K562 (cell line): ENCODE data around the gene TRAF3. TPM values are rescaled to one million over a fixed set of nuclear protein-coding genes. Genes with fewer than 3 reads are reported as not detected.
A peak's percentile ranks its signal among the peaks of the same experiment; 100 is the strongest.

Source experiments
- BHLHE40 ChIP-seq: IDR thresholded peaks from 2 replicates; pipeline ENCODE4 v1.6.1; 2011; ENCODE audit warnings: low read length, improper control_type of control experiment
- CXXC5 ChIP-seq: fragments of 250-450 bp; sonication (Bioruptor Pico); IDR thresholded peaks from 2 replicates; pipeline ENCODE4 v1.8.0; 2022; ENCODE audit warnings: inconsistent platforms, mild to moderate bottlenecking, moderate library complexity
- DDX20 ChIP-seq: fragments of 450-650 bp; IDR thresholded peaks from 2 replicates; pipeline ENCODE4 v1.6.1; 2016; ENCODE audit warnings: missing genetic modification characterization, low read depth, mild to moderate bottlenecking, missing compliant biosample characterization, moderate library complexity
- ELF1 ChIP-seq: fragments of 200-800 bp; sonication (Bioruptor generic); IDR thresholded peaks from 2 replicates; pipeline ENCODE4 v1.6.1; 2016; ENCODE audit warnings: missing genetic modification characterization, missing compliant biosample characterization
- IRF1 ChIP-seq: sonication (generic); formaldehyde crosslinking; IDR thresholded peaks from 2 replicates; pipeline ENCODE4 v1.8.0; 2022; ENCODE audit warnings: missing genetic modification reagents, mild to moderate bottlenecking, borderline replicate concordance
- MTF1 ChIP-seq: fragments of 250-450 bp; sonication (Bioruptor Pico); IDR thresholded peaks from 2 replicates; pipeline ENCODE4 v1.9.0; 2021; ENCODE audit warnings: moderate library complexity, mild to moderate bottlenecking, inconsistent platforms, borderline replicate concordance
- MYNN ChIP-seq, 2 experiments: sonication (generic); formaldehyde crosslinking in 1 of 2; IDR thresholded peaks; 2 replicates each; pipeline versions ENCODE4 v1.5.0 to v1.6.1; 2016 to 2020; ENCODE audit warnings: antibody characterized with exemption in 1 of 2, missing genetic modification reagents in 1 of 2
- STAT5A ChIP-seq: IDR thresholded peaks from 2 replicates; pipeline ENCODE4 v1.6.1; 2012; ENCODE audit warnings: low read length, inconsistent platforms, borderline replicate concordance
- ZBTB11 ChIP-seq, 3 experiments: fragments of 200-800 bp in 1 of 3; fragments of 250-450 bp in 1 of 3; fragments of 450-650 bp in 1 of 3; sonication (Bioruptor Pico) in 1 of 3; sonication (Bioruptor generic) in 1 of 3; formaldehyde crosslinking in 1 of 3; IDR thresholded peaks; 2 replicates each; pipeline versions ENCODE4 v1.6.1 to v1.8.0; 2016 to 2022; ENCODE audit warnings: mild to moderate bottlenecking in 2 of 3, missing genetic modification characterization in 2 of 3, missing compliant biosample characterization in 1 of 3, moderate library complexity in 1 of 3
- ZNF551 ChIP-seq: fragments of 250-450 bp; sonication (Bioruptor Pico); IDR thresholded peaks from 2 replicates; pipeline ENCODE4 v1.5.0; 2021; ENCODE audit warnings: mild to moderate bottlenecking, moderate library complexity
- ZNF655 ChIP-seq: fragments of 250-450 bp; sonication (Bioruptor Pico); IDR thresholded peaks from 2 replicates; pipeline ENCODE4 v1.5.0; 2021
- polyA plus RNA-seq, 8 experiments: library from polyadenylated mRNA; depleted of rRNA in 4 of 8; stranded (reverse) in 5 of 8; unstranded in 3 of 8; fragments of >200 nt; fragmentation: Nextera tagmentation in 2 of 8; fragmentation: Illumina TruSeq in 1 of 8; extraction: Ambion mirVana in 2 of 8; extraction: Trizol in 1 of 8; gene quantifications; 2 replicates each; pipeline versions ENCODE4 v1.2.1 to v1.2.3, GENCODE V29; 2011 to 2014; ENCODE audit warnings: inconsistent platforms in 1 of 8, missing spikeins in 1 of 8
- total RNA-seq, 7 experiments: library from RNA; depleted of rRNA in 6 of 7; stranded (reverse); fragments of >200 nt in 6 of 7; fragmentation: Illumina TruSeq in 2 of 7; extraction: Trizol in 2 of 7; gene quantifications; 2 replicates each; pipeline versions ENCODE4 v1.2.1 to v1.2.3, GENCODE V29; 2011 to 2021; ENCODE audit warnings: low replicate concordance in 1 of 7
- TF ChIP-seq, protein P1 (sequence below): fragments of 250-450 bp; sonication (Bioruptor Pico); IDR thresholded peaks from 2 replicates; pipeline ENCODE4 v1.8.0; 2022; ENCODE audit warnings: inconsistent platforms
- TF ChIP-seq, protein P2 (sequence below): IDR thresholded peaks from 2 replicates; pipeline ENCODE4 v1.6.1; 2014; ENCODE audit warnings: antibody characterized with exemption
- TF ChIP-seq, protein P3 (sequence below): fragments of 450-650 bp; IDR thresholded peaks from 2 replicates; pipeline ENCODE4 v1.7.0; 2016; ENCODE audit warnings: borderline replicate concordance

The TRAF3 gene
- total and polyA plus RNA-seq, 9 of the 15 experiments (the other 6 are each of a cell fraction or from before 2014, with no cell fraction given): 0.52 to 21.3 (median 9.9) TPM

DNA sequence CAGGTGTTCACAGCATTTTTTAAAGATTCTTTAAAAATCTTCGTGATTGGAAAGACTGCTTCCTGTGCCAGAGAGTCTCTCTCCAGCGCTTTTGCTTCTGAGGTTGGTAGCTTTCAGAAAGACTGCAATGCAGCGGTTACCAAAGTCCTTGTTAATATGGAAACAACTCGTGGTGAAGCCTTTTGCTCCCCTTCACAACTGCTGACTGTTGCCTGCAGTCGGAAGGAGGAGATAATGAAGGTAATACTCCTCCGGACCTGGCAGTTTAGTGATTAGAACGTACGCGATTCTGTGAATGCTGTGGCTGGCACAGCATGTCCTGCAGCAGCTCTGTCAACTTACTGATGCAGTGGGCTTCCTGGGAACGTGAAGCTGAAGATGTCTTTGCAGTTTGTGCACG lies 50.9 kb downstream of the TRAF3 start (continued):
- TF ChIP-seq, protein P1, sequence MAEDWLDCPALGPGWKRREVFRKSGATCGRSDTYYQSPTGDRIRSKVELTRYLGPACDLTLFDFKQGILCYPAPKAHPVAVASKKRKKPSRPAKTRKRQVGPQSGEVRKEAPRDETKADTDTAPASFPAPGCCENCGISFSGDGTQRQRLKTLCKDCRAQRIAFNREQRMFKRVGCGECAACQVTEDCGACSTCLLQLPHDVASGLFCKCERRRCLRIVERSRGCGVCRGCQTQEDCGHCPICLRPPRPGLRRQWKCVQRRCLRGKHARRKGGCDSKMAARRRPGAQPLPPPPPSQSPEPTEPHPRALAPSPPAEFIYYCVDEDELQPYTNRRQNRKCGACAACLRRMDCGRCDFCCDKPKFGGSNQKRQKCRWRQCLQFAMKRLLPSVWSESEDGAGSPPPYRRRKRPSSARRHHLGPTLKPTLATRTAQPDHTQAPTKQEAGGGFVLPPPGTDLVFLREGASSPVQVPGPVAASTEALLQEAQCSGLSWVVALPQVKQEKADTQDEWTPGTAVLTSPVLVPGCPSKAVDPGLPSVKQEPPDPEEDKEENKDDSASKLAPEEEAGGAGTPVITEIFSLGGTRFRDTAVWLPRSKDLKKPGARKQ: no peak
- TF ChIP-seq BHLHE40 (no peak), ZNF655 (CRISPR knock-in tag) (no peak), MTF1 (CRISPR knock-in tag) (no peak), ELF1 (tag) (no peak), STAT5A (peak; percentile 56; the same call in 1 of the 2 replicates), MYNN (IDR thresholded peaks at IDR 0.05) (0 out of 2 replicates have a peak, but pooled peaks have one; percentile 19), MYNN (CRISPR knock-in tag; IDR thresholded peaks at IDR 0.05) (no peak), ZNF551 (no peak), ZBTB11 (CRISPR knock-in tag; IDR thresholded peaks at IDR 0.05) (no peak), DDX20 (tag) (no peak), CXXC5 (CRISPR knock-in tag) (0 out of 2 replicates have a peak, but pooled peaks have one; percentile 13), IRF1 (CRISPR knock-in tag) (no peak)
- TF ChIP-seq, protein P2, sequence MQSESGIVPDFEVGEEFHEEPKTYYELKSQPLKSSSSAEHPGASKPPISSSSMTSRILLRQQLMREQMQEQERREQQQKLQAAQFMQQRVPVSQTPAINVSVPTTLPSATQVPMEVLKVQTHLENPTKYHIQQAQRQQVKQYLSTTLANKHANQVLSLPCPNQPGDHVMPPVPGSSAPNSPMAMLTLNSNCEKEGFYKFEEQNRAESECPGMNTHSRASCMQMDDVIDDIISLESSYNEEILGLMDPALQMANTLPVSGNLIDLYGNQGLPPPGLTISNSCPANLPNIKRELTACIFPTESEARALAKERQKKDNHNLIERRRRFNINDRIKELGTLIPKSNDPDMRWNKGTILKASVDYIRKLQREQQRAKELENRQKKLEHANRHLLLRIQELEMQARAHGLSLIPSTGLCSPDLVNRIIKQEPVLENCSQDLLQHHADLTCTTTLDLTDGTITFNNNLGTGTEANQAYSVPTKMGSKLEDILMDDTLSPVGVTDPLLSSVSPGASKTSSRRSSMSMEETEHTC: no peak
- TF ChIP-seq, protein P3, sequence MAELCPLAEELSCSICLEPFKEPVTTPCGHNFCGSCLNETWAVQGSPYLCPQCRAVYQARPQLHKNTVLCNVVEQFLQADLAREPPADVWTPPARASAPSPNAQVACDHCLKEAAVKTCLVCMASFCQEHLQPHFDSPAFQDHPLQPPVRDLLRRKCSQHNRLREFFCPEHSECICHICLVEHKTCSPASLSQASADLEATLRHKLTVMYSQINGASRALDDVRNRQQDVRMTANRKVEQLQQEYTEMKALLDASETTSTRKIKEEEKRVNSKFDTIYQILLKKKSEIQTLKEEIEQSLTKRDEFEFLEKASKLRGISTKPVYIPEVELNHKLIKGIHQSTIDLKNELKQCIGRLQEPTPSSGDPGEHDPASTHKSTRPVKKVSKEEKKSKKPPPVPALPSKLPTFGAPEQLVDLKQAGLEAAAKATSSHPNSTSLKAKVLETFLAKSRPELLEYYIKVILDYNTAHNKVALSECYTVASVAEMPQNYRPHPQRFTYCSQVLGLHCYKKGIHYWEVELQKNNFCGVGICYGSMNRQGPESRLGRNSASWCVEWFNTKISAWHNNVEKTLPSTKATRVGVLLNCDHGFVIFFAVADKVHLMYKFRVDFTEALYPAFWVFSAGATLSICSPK: no peak
